Mesendoderm (in vitro differentiated cells): ENCODE results near the gene SLC25A17.

Experiments used
- DNase-seq: peaks from one replicate; pipeline ENCODE4 v3.0.0; 2013
- H2AK5ac ChIP-seq: 2 replicates; pipeline ENCODE4 v1.6.1; 2013; ENCODE audit warnings: low read length, inconsistent platforms
- H2BK120ac ChIP-seq: 2 replicates; pipeline ENCODE4 v1.6.1; 2013; ENCODE audit warnings: low read depth, mild to moderate bottlenecking, low read length, moderate library complexity, mixed read lengths
- H2BK15ac ChIP-seq: replicated peaks from 2 replicates; pipeline ENCODE4 v1.6.1; 2013; ENCODE audit warnings: low read depth, mild to moderate bottlenecking, moderate library complexity
- H2BK5ac ChIP-seq: 2 replicates; pipeline ENCODE4 v1.6.1; 2013; ENCODE audit warnings: low read length, inconsistent platforms
- H3K18ac ChIP-seq: 2 replicates; pipeline ENCODE4 v1.6.1; 2013; ENCODE audit warnings: mild to moderate bottlenecking, low read length, mixed read lengths
- H3K23ac ChIP-seq: one replicate; pipeline ENCODE4 v1.6.1; 2013; ENCODE audit warnings: low read length
- H3K27ac ChIP-seq: 2 replicates; pipeline ENCODE4 v1.5.1; 2013; ENCODE audit warnings: low read depth, mild to moderate bottlenecking, inconsistent platforms, low read length, moderate library complexity
- H3K27me3 ChIP-seq: 2 replicates; pipeline ENCODE4 v1.6.1; 2013; ENCODE audit warnings: low read length, control low read depth, mild to moderate bottlenecking, inconsistent platforms; ENCODE audit not compliant: insufficient read depth, poor library complexity
- H3K36me3 ChIP-seq: 2 replicates; pipeline ENCODE4 v1.6.1; 2013; ENCODE audit warnings: low read length, inconsistent platforms; ENCODE audit not compliant: control insufficient read depth, insufficient read depth
- H3K4ac ChIP-seq: one replicate; pipeline ENCODE4 v1.6.1; 2013; ENCODE audit warnings: low read depth, mild to moderate bottlenecking, low read length, moderate library complexity
- H3K4me1 ChIP-seq: 2 replicates; pipeline ENCODE4 v1.6.1; 2013; ENCODE audit warnings: low read depth, low read length, inconsistent platforms; ENCODE audit not compliant: control insufficient read depth
- H3K4me2 ChIP-seq: 2 replicates; pipeline ENCODE4 v1.6.1; 2013; ENCODE audit warnings: low read length
- H3K4me3 ChIP-seq: 2 replicates; pipeline ENCODE4 v1.5.1; 2013; ENCODE audit warnings: mild to moderate bottlenecking, low read length
- H3K56ac ChIP-seq: one replicate; pipeline ENCODE4 v1.6.1; 2013; ENCODE audit warnings: low read length
- H3K79me1 ChIP-seq: 2 replicates; pipeline ENCODE4 v1.6.1; 2013; ENCODE audit warnings: low read length, inconsistent platforms
- H3K79me2 ChIP-seq: 2 replicates; pipeline ENCODE4 v1.6.1; 2013; ENCODE audit warnings: mild to moderate bottlenecking, low read length; ENCODE audit not compliant: control insufficient read depth, insufficient read depth
- H3K9ac ChIP-seq: 2 replicates; pipeline ENCODE4 v1.6.1; 2013; ENCODE audit warnings: low read length, inconsistent platforms
- H4K5ac ChIP-seq: one replicate; pipeline ENCODE4 v1.6.1; 2013; ENCODE audit warnings: low read length
- H4K8ac ChIP-seq: one replicate; pipeline ENCODE4 v1.6.1; 2013; ENCODE audit warnings: low read depth, mild to moderate bottlenecking, control low read depth, low read length, moderate library complexity
- WGBS: extraction: QIAGEN DNeasy Blood & Tissue Kit; methylation state at CpG from one replicate; pipeline ENCODE4 v1.1.7; 2013; ENCODE audit warnings: low lambda C conversion rate, missing lambda C conversion rate; ENCODE audit not compliant: insufficient coverage; ENCODE audit errors: extremely low coverage; 5-methylcytosine and 5-hydroxymethylcytosine counted together

Gene SLC25A17

GRCh38 chr22:40803321-40803720 lies 15.8 kb downstream of the SLC25A17 start:
- no peak for DNase-seq
- H2AK5ac ChIP-seq: no peak overlapping the region
- no peak overlapping the region for H3K4me3 ChIP-seq
- H3K79me2 ChIP-seq: peaks cover 9% of the 10 kb centered on the region
- peaks cover 6% of the 10 kb centered on the region for H3K79me1 ChIP-seq
- H3K56ac ChIP-seq: no peak overlapping the region
- H3K36me3 ChIP-seq: no peaks in the 10 kb centered on the region
- no peak overlapping the region for H3K23ac ChIP-seq
- WGBS: no CpG with 5 or more reads among the region's 1 CpG
- H4K8ac ChIP-seq: no peak overlapping the region
- H2BK5ac ChIP-seq: no peak overlapping the region
- H2BK120ac ChIP-seq: no peak overlapping the region
- H3K27ac ChIP-seq: no peak overlapping the region
- no peak overlapping the region for H4K5ac ChIP-seq
- H3K27me3 ChIP-seq: no peaks in the 10 kb centered on the region
- no peak overlapping the region for H2BK15ac ChIP-seq
- no peaks in the 10 kb centered on the region for H3K4me1 ChIP-seq
- H3K4me2 ChIP-seq: no peak overlapping the region
- no peak overlapping the region for H3K4ac ChIP-seq
- H3K18ac ChIP-seq: no peak overlapping the region
- no peak overlapping the region for H3K9ac ChIP-seq

DNA sequence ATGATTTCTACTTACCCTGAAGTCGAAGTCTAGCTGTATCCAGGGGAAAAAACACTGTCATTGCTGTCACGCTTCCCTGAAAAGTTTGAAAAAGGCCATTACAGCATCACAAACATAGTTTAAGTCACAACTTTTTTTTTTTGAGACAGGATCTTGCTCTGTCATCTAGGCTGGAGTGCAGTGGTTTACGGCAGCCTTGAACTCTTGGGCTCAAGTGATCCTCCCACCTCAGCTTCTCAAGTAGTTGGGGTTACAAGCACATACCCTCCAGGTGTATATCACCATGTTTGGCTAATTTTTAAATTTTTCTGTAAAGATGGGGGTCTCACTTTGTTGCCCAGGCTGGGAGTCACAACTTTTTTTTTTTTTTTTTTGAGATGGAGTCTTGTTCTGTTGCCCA lies 20.1 kb downstream of the SLC25A17 start:
- no peaks in the 10 kb centered on the region for H3K4me1 ChIP-seq
- H3K4me2 ChIP-seq: no peak overlapping the region
- H2AK5ac ChIP-seq: no peak overlapping the region
- no peak overlapping the region for H4K5ac ChIP-seq
- no peak overlapping the region for H4K8ac ChIP-seq
- H2BK15ac ChIP-seq: no peak overlapping the region
- H3K36me3 ChIP-seq: no peaks in the 10 kb centered on the region
- no peak overlapping the region for H3K4me3 ChIP-seq
- no peak overlapping the region for H3K23ac ChIP-seq
- no peak overlapping the region for H2BK5ac ChIP-seq
- DNase-seq: no peak
- no peaks in the 10 kb centered on the region for H3K27me3 ChIP-seq
- H3K18ac ChIP-seq: no peak overlapping the region
- H3K56ac ChIP-seq: no peak overlapping the region
- peaks cover 1% of the 10 kb centered on the region for H3K79me1 ChIP-seq
- H3K79me2 ChIP-seq: peaks cover 5% of the 10 kb centered on the region
- no peak overlapping the region for H3K9ac ChIP-seq
- no peak overlapping the region for H3K4ac ChIP-seq
- WGBS: no CpG with 5 or more reads among the region's 3 CpGs
- H2BK120ac ChIP-seq: no peak overlapping the region
- H3K27ac ChIP-seq: no peak overlapping the region

DNA sequence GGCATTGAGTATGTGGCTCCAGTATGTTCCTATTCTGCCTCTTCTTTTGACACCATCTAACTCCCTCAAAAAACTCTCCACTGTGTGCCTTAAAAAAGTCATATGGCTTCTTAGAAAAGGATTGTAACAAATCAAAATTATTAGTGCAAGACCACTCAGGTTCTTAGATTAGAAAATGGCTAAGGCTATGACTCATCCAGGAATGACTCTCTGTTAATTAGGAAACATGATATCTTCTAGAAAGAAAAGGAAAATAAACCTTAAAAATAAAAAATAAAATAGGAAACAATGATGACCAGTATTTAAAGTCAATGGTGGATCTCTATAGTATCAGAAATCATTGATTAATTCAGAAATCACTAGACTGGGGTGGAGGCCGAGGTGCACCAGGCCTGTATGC lies 21.7 kb downstream of the SLC25A17 start:
- Histone ChIP-seq H4K5ac (no peak overlapping the region), H3K4ac (no peak overlapping the region), H2AK5ac (no peak overlapping the region), H3K4me2 (no peak overlapping the region), H3K79me2 (peaks cover 3% of the 10 kb centered on the region), H3K27me3 (no peaks in the 10 kb centered on the region), H2BK5ac (no peak overlapping the region), H3K9ac (no peak overlapping the region), H2BK15ac (no peak overlapping the region), H3K23ac (no peak overlapping the region), H2BK120ac (no peak overlapping the region), H3K18ac (no peak overlapping the region), H3K36me3 (peaks cover 2% of the 10 kb centered on the region), H3K4me3 (no peak overlapping the region), H3K4me1 (no peaks in the 10 kb centered on the region), H3K79me1 (no peaks in the 10 kb centered on the region), H3K56ac (no peak overlapping the region), H3K27ac (no peak overlapping the region), H4K8ac (no peak overlapping the region)
- WGBS: no CpG with 5 or more reads among the region's 1 CpG
- no peak for DNase-seq

GRCh38 chr22:40792451-40792850 lies 26.7 kb downstream of the SLC25A17 start:
- Histone ChIP-seq H2BK5ac (no peak overlapping the region), H3K36me3 (peaks cover 3% of the 10 kb centered on the region), H3K4me1 (no peaks in the 10 kb centered on the region), H3K18ac (no peak overlapping the region), H2BK120ac (no peak overlapping the region), H3K56ac (no peak overlapping the region), H3K4me3 (no peak overlapping the region), H2AK5ac (no peak overlapping the region), H3K23ac (no peak overlapping the region), H3K79me1 (no peaks in the 10 kb centered on the region), H3K9ac (no peak overlapping the region), H3K4me2 (no peak overlapping the region), H3K4ac (no peak overlapping the region), H3K79me2 (no peaks in the 10 kb centered on the region), H3K27me3 (no peaks in the 10 kb centered on the region), H2BK15ac (no peak overlapping the region), H3K27ac (no peak overlapping the region), H4K5ac (no peak overlapping the region), H4K8ac (no peak overlapping the region)
- no peak for DNase-seq
- WGBS: no CpG with 5 or more reads among the region's 2 CpGs

DNA sequence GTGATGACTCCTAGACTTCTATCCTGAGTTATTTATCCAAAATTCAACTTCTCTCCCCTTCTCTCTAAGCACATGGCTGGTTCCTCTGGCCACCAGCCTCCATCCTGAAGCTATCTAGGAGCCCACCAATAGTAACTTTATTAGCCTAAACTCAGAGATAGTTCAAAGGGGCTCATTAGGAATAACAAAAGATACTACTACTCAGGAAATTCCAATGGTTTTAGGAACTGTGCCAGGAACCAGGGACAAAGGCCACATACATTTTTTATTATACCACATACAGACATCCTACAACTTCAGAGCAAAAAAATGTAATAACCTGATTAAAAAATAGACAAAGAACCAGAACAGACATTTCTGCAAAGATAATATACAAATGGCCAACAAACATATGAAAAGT lies 27.9 kb downstream of the SLC25A17 start:
- Histone ChIP-seq H3K4ac (no peak overlapping the region), H3K36me3 (peaks cover 3% of the 10 kb centered on the region)

DNA sequence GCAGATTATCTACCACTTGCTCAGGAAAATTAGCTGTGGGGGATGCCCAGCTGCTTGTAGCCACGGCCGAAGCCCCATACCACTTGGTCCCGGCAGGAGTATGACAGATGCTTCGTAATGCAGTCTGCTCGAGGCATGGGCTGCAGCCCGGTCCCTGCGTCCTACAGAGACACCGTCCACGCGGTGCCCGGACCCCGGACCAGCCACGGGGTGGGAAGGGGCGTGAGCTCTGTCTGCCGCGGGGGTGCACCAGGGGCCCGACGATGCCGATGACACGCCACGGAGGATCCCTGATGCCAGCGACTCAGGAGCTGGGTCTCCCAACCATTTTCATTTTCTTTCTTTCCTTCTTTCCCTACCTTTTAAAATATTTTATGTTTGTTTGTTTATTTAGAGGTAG lies 30.0 kb downstream of the SLC25A17 start:
- Histone ChIP-seq H3K36me3 (peaks cover 5% of the 10 kb centered on the region), H3K4me3 (no peak overlapping the region), H3K4me2 (no peak overlapping the region), H3K4me1 (no peaks in the 10 kb centered on the region), H3K18ac (no peak overlapping the region), H3K56ac (no peak overlapping the region), H3K27me3 (no peaks in the 10 kb centered on the region), H2AK5ac (no peak overlapping the region), H3K79me2 (no peaks in the 10 kb centered on the region), H2BK15ac (no peak overlapping the region), H3K27ac (no peak overlapping the region), H3K4ac (no peak overlapping the region), H2BK5ac (no peak overlapping the region), H3K9ac (no peak overlapping the region), H3K23ac (no peak overlapping the region), H4K8ac (no peak overlapping the region), H2BK120ac (no peak overlapping the region), H4K5ac (no peak overlapping the region), H3K79me1 (no peaks in the 10 kb centered on the region)
- no peak for DNase-seq
- WGBS: no CpG with 5 or more reads among the region's 22 CpGs

More for the DNA sequence above, 27.9 kb downstream of the SLC25A17 start:
- no peaks in the 10 kb centered on the region for H3K79me1 ChIP-seq
- no peak overlapping the region for H2AK5ac ChIP-seq
- H3K79me2 ChIP-seq: no peaks in the 10 kb centered on the region
- H3K27me3 ChIP-seq: no peaks in the 10 kb centered on the region
- H3K4me2 ChIP-seq: no peak overlapping the region
- no peak overlapping the region for H3K18ac ChIP-seq
- H2BK120ac ChIP-seq: no peak overlapping the region
- H4K5ac ChIP-seq: no peak overlapping the region
- H3K27ac ChIP-seq: no peak overlapping the region
- H3K4me3 ChIP-seq: no peak overlapping the region
- H2BK5ac ChIP-seq: no peak overlapping the region
- no peak overlapping the region for H3K56ac ChIP-seq
- H3K4me1 ChIP-seq: no peaks in the 10 kb centered on the region
- no peak overlapping the region for H2BK15ac ChIP-seq
- H3K9ac ChIP-seq: no peak overlapping the region
- H3K23ac ChIP-seq: no peak overlapping the region
- no peak for DNase-seq
- H4K8ac ChIP-seq: no peak overlapping the region
